ENCODE measurements around the gene PARD6B. TPM values are rescaled to one million over a fixed set of nuclear protein-coding genes. Genes with fewer than 3 reads are reported as not detected.
"Not testable (repeated sequence)": the region's sequence is repeated elsewhere in the genome, so short reads cannot be mapped to it uniquely, and the experiment has no call there.

Gene PARD6B
- total RNA-seq, 1 experiment from 2014 or later: 18.9 TPM

DNA sequence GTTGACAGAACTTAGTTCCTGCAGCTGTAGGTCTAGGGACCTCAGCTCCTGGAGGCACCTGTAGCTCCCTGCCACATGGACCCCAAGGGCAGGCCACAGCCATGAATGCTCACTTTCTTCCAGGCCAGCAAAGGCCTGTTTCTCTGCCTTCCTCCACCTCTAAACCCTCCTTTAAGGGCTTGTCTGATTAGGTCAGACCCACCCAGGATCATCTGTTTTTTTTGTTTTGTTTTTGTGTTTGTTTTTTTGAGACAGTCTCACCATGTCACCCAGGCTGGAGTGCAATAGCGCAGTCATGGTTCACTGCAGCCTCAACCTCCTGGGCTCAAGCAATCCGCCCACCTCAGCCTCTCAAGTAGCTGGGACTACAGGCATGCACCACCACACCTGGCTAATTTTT lies 52.0 kb downstream of the PARD6B start:
- Histone ChIP-seq H3K36me3 (replicated peaks; ENCODE audit: control insufficient read depth, insufficient read depth, low read length) (no peaks in the 10 kb centered on the region), H3K4me3 (ENCODE audit: insufficient read depth, low read depth, low read length) (no peak overlapping the region), H3K27me3 (ENCODE audit: control insufficient read depth, insufficient read depth, low read length) (no peaks in the 10 kb centered on the region)
- no peak for DNase-seq

DNA sequence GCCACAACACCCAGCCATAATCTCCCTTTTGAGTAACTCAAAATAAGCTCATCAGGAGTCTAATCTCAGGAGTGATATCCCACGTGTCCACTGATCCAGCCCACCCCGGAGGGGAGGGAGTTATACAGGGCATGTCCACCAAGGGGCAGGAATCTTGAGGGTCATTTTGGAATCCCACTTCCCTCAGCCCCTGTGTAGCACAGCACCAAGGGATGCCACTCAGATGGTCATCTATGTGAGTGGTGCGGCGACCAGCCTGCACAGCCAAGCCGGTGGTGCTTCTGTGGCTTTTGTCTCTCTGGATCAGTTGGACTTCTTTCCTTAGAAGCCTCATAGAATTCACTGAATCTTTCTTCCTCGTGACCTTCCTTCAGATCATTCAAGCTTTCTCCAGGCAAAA lies 52.5 kb downstream of the PARD6B start:
- Histone ChIP-seq H3K36me3 (replicated peaks; ENCODE audit: control insufficient read depth, insufficient read depth, low read length) (no peaks in the 10 kb centered on the region), H3K27me3 (ENCODE audit: control insufficient read depth, insufficient read depth, low read length) (no peaks in the 10 kb centered on the region), H3K4me3 (ENCODE audit: insufficient read depth, low read depth, low read length) (no peak overlapping the region)
- no peak for DNase-seq

DNA sequence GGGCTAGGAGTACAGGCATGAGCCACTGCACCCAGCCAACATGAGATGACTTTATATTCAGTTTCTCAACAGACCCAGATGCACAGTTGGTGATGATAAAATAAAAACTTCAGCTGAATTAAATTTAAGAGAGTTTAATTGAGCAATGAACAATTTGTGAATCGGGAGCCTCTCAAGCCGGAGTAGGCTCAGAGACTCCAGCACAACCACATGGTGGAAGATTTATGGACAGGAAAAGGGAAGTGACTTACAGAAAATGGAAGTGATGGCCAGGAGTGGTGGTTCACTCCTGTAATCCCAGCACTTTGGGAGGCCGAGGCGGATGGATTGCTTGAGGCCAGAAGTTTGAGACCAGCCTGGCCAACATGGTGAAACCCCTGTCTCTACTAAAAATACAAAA lies 53.1 kb downstream of the PARD6B start:
- Histone ChIP-seq H3K4me3 (ENCODE audit: insufficient read depth, low read depth, low read length) (no peak overlapping the region), H3K36me3 (replicated peaks; ENCODE audit: control insufficient read depth, insufficient read depth, low read length) (no peaks in the 10 kb centered on the region), H3K27me3 (ENCODE audit: control insufficient read depth, insufficient read depth, low read length) (no peaks in the 10 kb centered on the region)
- no peak for DNase-seq

DNA sequence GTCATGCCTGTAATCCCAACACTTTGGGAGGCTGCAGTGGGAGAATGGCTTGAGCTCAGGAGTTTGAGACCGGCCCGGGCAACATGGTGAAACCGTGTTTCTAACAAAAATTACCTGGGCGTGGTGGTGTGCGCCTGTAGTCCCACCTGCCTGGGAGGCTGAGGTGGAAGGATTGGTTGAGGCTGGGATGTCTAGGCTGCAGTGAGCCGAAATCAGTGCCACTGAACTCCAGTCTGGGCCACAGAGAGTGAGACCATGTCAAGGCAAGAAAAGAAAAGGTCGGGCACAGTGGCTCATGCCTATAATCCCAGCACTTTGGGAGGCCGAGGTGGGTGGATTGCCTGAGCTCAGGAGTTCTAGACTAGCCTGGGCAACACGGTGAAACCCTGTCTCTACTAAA lies 55.3 kb downstream of the PARD6B start:
- no peak for DNase-seq
- Histone ChIP-seq H3K4me3 (ENCODE audit: insufficient read depth, low read depth, low read length) (no peak overlapping the region), H3K36me3 (replicated peaks; ENCODE audit: control insufficient read depth, insufficient read depth, low read length) (no peaks in the 10 kb centered on the region), H3K27me3 (ENCODE audit: control insufficient read depth, insufficient read depth, low read length) (no peaks in the 10 kb centered on the region)

DNA sequence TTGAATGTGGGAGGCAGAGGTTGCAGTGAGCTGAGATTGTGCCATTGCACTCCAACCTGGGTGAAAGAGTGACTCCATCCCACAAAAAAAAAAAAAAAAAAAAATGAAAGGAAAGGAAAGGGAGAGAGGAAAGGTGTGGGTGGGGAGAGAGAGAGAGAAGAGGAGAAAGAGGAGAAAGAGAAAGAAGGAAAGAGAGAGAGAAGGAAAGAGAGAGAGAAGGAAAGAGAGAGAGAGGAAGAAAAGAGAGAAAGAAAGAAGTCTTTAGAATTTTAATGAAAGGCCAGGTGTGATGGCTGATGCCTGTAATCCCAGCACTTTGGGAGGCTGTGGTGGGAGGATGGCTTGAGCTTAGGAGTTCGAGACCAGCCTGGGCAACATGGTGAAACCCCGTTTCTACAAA lies 55.8 kb downstream of the PARD6B start:
- Histone ChIP-seq H3K36me3 (replicated peaks; ENCODE audit: control insufficient read depth, insufficient read depth, low read length) (no peaks in the 10 kb centered on the region), H3K4me3 (ENCODE audit: insufficient read depth, low read depth, low read length) (no peak overlapping the region), H3K27me3 (ENCODE audit: control insufficient read depth, insufficient read depth, low read length) (no peaks in the 10 kb centered on the region)
- no peak for DNase-seq

DNA sequence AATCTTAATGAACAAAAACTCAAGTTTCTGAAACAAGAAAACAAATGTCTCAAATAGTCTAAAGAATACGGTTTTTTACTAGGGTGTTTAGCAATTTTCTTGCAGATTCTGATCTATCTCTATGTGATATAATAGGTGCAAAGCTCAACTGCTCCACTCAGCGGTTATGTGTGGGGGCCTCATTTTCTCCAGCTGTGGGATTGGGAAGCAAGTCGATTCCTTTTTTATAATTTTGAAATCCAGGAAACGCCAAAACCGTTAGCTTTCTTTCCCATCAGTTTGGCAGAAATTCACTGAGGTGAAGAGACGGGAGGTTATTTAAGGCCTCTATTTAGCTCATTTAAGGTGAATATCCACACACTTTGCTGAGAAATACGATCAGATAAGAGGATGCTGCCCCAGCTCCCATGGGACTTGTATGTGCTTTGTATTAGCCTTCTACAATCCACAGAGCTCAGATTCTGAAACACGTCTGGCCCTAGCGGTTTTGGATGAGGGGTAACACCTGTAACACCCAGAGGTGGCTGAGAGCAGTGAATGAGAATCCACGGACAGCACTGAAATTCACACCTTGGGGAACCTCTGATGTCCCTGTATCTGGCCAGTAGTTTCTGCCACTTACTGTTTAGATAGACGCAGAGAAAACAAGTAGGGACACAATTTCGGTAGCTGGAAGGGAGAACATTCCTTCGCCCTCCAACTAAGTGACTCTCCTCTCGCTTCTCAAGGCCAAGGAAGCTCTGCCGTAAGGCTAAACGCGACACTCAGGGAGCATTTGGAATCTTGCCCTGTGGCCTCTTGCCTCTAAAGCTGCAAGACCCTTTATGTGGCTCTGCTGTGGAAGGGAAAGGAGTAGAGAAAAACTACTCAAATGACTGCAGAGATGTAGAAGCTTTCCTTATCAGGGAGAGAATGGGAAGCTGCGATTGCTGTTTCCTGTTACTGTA lies 56.9 kb downstream of the PARD6B start:
- DNase-seq: peak; percentile 32
- Histone ChIP-seq H3K27me3 (ENCODE audit: control insufficient read depth, insufficient read depth, low read length) (no peaks in the 10 kb centered on the region), H3K4me3 (ENCODE audit: insufficient read depth, low read depth, low read length) (no peak overlapping the region), H3K36me3 (replicated peaks; ENCODE audit: control insufficient read depth, insufficient read depth, low read length) (no peaks in the 10 kb centered on the region)

DNA sequence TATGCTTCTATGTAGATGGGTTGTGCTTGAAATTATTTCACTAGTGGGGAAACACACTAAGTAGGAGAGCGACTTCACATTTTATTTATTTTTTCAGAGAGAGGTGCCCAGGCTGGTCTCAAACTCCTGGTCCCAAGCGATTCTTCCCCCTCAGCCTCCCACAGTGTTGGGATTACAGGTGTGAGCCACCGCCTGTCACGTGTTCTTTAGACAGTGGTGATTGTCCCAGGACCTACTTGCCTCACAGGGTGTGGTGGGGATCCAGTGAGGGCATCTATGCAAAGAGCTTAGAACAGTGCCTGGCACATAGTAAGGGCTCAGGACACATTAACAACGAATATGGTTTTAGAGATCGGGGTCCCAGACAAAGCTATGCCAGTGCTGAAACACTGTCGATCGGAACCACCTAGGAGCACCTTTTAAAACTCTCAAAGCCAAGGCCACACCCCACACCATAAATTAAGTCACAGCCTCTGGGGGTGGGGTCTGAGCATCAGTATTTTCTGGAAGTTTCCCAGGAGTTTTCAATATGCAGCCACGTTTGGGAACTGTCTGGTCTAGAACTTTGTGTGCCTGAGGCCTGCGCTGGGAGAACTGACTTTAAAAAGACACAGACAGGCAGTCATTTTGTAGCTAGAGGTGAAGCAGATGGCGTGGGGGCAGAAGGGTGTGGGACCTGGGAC lies 58.7 kb downstream of the PARD6B start:
- no peaks in the 10 kb centered on the region for H3K36me3 ChIP-seq (replicated peaks; ENCODE audit: control insufficient read depth, insufficient read depth, low read length)
- DNase-seq: no peak
- no peak overlapping the region for H3K4me3 ChIP-seq (ENCODE audit: insufficient read depth, low read depth, low read length)
- H3K27me3 ChIP-seq (ENCODE audit: control insufficient read depth, insufficient read depth, low read length): no peaks in the 10 kb centered on the region

DNA sequence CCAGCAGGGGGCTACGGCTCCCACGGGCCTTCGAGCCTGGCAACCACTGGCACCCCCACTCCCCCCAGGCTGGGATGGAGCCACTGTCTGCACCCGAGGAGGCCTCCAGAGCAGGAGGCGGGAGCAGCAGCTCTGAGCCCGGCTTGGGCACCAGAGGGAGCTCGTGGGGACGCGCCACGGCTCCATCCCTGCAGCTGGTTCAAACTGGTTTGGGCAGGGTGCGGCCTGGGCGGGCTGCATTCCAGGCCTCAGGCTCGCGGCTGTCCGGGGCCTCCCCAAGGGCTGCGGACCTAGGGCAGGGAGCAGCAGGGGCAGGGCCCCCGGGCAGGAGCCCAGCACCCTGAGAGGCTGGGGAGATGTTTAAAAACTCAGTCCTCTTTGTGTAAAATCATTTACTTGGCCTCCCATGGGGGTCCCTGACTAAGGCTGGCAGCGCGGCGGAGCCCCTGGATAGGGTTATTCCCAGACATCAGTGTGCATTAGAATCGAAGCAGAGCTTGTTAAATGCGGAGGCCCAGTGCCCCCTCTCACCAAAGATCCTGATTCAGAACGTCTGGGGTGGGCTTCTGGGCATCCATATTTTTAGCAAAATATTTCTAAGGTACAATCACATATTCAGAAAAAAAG lies 59.4 kb downstream of the PARD6B start:
- H3K36me3 ChIP-seq (replicated peaks; ENCODE audit: control insufficient read depth, insufficient read depth, low read length): no peaks in the 10 kb centered on the region
- no peaks in the 10 kb centered on the region for H3K27me3 ChIP-seq (ENCODE audit: control insufficient read depth, insufficient read depth, low read length)
- peak; percentile 95 for DNase-seq
- no peak overlapping the region for H3K4me3 ChIP-seq (ENCODE audit: insufficient read depth, low read depth, low read length)

DNA sequence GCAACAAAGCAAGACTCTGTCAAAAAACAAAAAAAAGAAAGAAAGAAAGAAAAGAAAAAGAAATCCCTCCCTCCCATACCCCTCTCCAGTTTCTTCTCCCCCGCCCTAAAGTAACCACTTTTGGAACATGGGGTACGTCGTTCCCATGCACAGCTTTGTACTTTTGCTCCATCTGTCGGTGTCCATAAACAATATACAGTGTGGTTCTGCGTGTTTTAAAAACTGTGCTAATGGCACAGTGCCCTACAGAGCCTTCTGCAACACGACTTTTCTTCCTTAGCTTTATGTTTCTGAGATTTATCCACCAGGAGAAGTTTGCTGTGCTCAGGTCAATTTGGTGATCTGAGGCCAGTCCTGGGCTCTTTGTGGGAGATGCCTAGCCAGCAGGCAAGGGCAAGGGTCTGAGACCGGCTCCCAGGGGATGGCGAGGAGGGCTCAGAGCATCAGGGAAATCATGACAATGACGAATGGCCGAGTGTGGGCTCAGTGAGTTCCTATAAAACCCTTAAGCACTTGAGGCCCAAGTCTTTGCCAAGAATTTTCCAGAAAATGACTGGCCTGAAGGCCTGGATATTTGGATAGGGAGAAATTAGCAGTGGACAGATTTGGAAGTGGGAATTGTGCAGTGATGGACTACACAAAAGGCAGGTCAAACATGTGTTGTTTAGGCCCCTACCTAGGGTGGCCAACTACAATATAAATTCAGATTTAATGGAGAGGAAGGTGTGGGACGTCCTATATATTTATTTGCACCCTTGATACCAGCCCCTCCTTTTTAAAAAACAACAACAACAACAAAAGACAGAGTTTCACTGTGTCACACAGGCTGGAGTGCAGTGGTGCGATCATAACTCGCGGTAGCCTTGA lies 61.6 kb downstream of the PARD6B start:
- Histone ChIP-seq H3K4me3 (ENCODE audit: insufficient read depth, low read depth, low read length) (no peak overlapping the region), H3K27me3 (ENCODE audit: control insufficient read depth, insufficient read depth, low read length) (no peaks in the 10 kb centered on the region), H3K36me3 (replicated peaks; ENCODE audit: control insufficient read depth, insufficient read depth, low read length) (no peaks in the 10 kb centered on the region)
- peak; percentile 16 for DNase-seq

DNA sequence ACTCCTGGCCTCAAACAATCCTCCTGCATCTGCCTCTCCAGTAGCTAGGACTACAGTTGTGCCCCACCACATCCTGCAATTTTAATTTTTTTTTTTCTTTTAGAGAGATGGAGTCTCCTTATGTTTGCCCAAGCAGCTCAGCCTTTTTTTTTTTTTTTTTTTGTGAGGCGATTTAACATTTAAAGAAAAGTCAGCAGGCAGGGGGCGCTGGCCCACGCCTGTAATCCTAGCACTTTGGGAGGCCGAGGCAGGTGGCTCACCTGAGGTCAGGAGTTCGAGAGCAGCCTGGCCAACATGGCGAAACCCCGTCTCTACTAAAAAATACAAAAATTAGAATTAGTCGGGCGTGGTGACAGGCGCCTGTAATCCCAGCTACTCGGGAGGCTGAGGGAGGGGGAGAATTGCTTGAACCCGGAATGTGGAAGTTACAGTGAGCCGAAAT lies 62.2 kb downstream of the PARD6B start:
- not testable (repeated sequence) for H3K27me3 ChIP-seq (ENCODE audit: control insufficient read depth, insufficient read depth, low read length); H3K36me3 ChIP-seq (replicated peaks; ENCODE audit: control insufficient read depth, insufficient read depth, low read length); H3K4me3 ChIP-seq (ENCODE audit: insufficient read depth, low read depth, low read length)
- peak; percentile 37 for DNase-seq

DNA sequence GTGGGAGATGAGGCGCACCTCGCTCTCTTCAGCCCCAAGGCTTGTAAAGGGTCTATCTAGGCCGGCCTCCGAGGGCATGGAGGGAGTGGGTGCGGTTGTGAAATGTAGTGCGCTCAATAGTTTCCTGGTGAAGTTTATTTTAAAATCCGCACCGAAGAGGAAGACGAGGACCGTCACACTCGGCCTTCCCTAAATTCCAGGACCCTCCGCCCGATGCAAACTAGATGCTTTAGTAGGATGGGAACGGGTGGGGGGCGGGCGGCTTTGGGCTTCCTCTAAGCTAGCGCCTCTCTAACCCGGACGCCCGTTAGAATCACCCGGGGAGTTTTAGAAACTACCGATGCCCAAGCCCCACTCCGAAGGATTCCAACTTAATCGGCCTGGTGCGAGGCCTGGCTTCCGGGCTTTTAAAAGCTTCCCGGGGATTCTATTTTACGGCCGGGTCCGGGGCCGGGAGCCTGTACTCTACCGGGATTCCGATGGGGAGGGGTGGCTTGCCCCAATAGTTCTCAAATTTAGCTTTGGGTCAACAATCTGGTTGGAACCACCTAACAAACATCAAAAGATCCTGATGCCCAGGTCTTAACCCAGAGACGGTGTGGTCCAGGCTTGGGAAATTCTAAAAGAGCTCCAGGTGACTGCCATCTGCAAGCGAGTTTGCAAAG lies 62.9 kb downstream of the PARD6B start:
- Histone ChIP-seq H3K4me3 (ENCODE audit: insufficient read depth, low read depth, low read length) (peak overlapping the region; percentile 31), H3K36me3 (replicated peaks; ENCODE audit: control insufficient read depth, insufficient read depth, low read length) (no peaks in the 10 kb centered on the region), H3K27me3 (ENCODE audit: control insufficient read depth, insufficient read depth, low read length) (no peaks in the 10 kb centered on the region)
- no peak for DNase-seq

DNA sequence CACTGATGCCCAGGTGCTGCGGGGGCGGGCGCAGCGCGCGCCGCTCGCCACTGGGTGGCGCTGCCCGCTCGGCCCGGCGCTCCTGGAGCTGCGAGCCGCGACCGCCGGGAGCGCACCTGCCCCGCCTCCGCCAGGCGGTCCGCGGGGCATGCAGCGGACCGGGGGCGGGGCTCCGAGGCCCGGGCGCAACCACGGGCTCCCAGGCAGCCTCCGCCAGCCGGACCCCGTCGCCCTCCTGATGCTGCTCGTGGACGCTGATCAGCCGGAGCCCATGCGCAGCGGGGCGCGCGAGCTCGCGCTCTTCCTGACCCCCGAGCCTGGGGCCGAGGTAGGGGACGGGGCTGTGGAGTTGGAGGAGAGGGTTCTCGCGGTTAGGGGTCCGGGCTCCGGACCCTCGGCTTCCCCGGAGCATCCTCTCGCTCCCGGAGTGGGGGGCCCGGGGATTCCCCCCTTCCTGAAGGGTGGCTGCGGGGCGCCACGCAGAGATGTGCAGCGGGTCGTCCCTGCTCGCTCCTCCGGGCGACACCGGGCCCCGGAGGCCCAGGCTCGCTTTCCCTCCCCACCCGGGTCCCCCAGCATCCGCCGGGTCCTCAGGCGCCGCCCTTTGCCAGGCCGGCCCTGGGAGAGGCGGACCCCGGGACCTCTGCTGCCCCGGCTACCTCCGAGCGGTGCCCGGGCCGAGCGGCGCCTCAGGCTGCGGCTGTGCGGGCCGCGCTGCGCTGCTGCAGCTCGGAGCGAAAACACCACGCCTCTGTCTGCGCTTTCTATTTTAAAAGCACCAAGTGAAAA lies 63.7 kb downstream of the PARD6B start, which contains the start of gene BCAS4:
BCAS4 (plus strand) TSS at position 216 of the 789 bp plus-strand sequence; CDS start at position 239, 23 bp downstream.
- peak; percentile 99 for DNase-seq
- peak within 1 kb of the TSS; percentile 85 for H3K4me3 ChIP-seq (ENCODE audit: insufficient read depth, low read depth, low read length)
- no peaks in the 10 kb centered on the region for H3K36me3 ChIP-seq (replicated peaks; ENCODE audit: control insufficient read depth, insufficient read depth, low read length)
- H3K27me3 ChIP-seq (ENCODE audit: control insufficient read depth, insufficient read depth, low read length): no peaks in the 10 kb centered on the region

DNA sequence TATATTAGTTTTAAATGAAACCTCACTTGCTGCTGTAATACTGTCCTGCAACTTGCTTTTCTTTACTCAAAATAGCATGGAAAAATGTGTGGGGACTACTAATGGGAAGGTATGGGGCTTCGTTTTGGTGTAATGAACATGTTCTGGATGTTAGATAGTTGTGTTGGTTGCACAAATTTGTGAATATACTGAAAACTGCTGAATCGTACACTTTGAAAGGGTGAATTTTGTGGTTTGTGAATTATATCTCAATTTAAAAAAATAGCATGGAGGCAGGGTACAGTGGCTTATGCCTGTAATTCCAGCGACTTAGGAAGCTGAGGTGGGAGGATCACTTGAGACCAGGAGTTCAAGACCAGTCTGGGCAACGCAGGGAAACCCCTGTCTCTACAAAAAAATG lies 65.8 kb downstream of the PARD6B start:
- Histone ChIP-seq H3K36me3 (replicated peaks; ENCODE audit: control insufficient read depth, insufficient read depth, low read length) (no peaks in the 10 kb centered on the region), H3K27me3 (ENCODE audit: control insufficient read depth, insufficient read depth, low read length) (no peaks in the 10 kb centered on the region), H3K4me3 (ENCODE audit: insufficient read depth, low read depth, low read length) (no peak overlapping the region)
- no peak for DNase-seq

Data from H7 (cell line).